Stomach (tissue), 4 donors: ENCODE measurements around the gene COPZ2.

ENCODE experiments used
- CTCF ChIP-seq, 7 experiments: fragments of 450-650 bp in 4 of 7; fragments of 200-600 bp in 3 of 7; sonication (generic) in 3 of 7; IDR thresholded peaks; one replicate each; pipeline ENCODE4 v1.5.1; 2016 to 2019; ENCODE audit warnings: antibody characterized with exemption in 7 of 7, control low read depth in 2 of 7, mild to moderate bottlenecking in 1 of 7
- POLR2A ChIP-seq, 4 donors: fragments of 450-650 bp; IDR thresholded peaks; one replicate each; pipeline ENCODE4 v1.6.1; 2016; ENCODE audit warnings: antibody characterized with exemption in 4 of 4, control low read depth in 2 of 4, mild to moderate bottlenecking in 1 of 4, moderate library complexity in 1 of 4

DNA sequence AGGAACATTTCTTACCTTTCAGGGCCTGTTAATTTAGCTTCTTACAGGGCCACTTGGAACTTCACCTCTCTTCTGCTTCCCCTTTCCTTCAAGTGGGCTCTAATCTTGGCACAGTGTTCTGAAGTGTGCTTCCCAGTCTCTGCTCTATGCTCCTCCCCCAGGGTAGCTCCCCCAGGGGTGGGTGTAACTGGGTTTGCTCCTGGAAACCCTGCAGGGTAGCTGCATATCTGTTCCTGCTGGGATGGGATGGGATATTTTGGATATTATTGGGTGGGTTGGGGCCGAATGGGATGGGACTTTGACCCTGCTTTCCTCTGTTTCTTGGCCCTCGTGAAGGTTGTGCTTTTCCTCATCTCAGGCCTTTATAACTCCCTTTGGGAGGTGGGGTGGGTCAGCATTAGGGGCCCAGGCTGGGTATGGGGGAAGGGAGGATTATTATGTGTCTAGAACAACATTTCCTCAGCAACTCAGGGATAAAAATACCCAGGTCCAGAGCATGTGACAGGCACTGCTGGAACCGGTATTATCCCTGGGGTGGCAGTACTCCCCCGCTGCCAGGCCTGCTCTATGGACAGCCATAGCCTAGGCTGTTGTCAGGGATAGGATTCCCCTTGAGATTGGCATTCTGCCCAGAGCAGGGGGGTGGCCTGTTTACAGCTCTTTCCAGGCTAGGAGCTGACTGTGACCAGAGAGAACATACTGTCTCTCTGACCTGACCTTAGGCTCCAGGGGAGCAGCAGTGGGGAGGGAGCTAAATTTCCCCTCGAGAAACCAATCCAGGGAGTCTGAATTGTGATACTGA, 15.6 kb upstream of the COPZ2 start:
- TF ChIP-seq POLR2A (IDR thresholded peaks at IDR 0.05) (no peak), CTCF (IDR thresholded peaks at IDR 0.05) (no peak)
